ENCODE results near the gene PRR15. TPM values are rescaled to one million over a fixed set of nuclear protein-coding genes. Genes with fewer than 3 reads are reported as not detected.

The PRR15 gene
- total RNA-seq, 3 donors from 2014 or later: 104 to 356 (median 173) TPM

- intact Hi-C loops (cut with DNase I, micrococcal nuclease): no loop called here
- no peak for TF ChIP-seq CTCF (IDR thresholded peaks at IDR 0.05)
- Histone ChIP-seq H3K4me1 (ENCODE audit: low read depth) (no peaks in the 10 kb centered on the region), H3K36me3 (ENCODE audit: low read depth) (no peaks in the 10 kb centered on the region), H3K9me3 (no peaks in the 10 kb centered on the region), H3K4me3 (no peak overlapping the region)
- DNase-seq (peak in 1 of 3 donors; percentile 59), ATAC-seq (no peak)
Observed at GRCh38 chr7:29567174-29567573, 3.5 kb downstream of the PRR15 start.

- H3K36me3 ChIP-seq (ENCODE audit: low read depth): no peaks in the 10 kb centered on the region
- no peak for TF ChIP-seq CTCF (IDR thresholded peaks at IDR 0.05)
- H3K9me3 ChIP-seq: no peaks in the 10 kb centered on the region
- no peaks in the 10 kb centered on the region for H3K4me1 ChIP-seq (ENCODE audit: low read depth)
- H3K4me3 ChIP-seq: no peak overlapping the region
- DNase-seq (no peak), ATAC-seq (peak; percentile 22)
- intact Hi-C loops (cut with DNase I, micrococcal nuclease): no loop called here
Observed at GRCh38 chr7:29569648-29570047, 6.0 kb downstream of the PRR15 start.

GRCh38 chr7:29572558-29572957, 8.9 kb downstream of the PRR15 start:
- TF ChIP-seq CTCF (IDR thresholded peaks at IDR 0.05): no peak
- H3K9me3 ChIP-seq: peaks cover 5% of the 10 kb centered on the region
- DNase-seq (no peak), ATAC-seq (peak; percentile 52)
- H3K4me1 ChIP-seq (ENCODE audit: low read depth): no peaks in the 10 kb centered on the region
- H3K36me3 ChIP-seq (ENCODE audit: low read depth): no peaks in the 10 kb centered on the region
- H3K4me3 ChIP-seq: no peak overlapping the region
- intact Hi-C loops (cut with DNase I, micrococcal nuclease): no loop called here

GRCh38 chr7:29573567-29573966, 9.9 kb downstream of the PRR15 start:
- Histone ChIP-seq H3K36me3 (ENCODE audit: low read depth) (no peaks in the 10 kb centered on the region), H3K4me3 (no peak overlapping the region), H3K4me1 (ENCODE audit: low read depth) (no peaks in the 10 kb centered on the region), H3K9me3 (peaks cover 9% of the 10 kb centered on the region)
- ATAC-seq: no peak
- no peak for TF ChIP-seq CTCF (IDR thresholded peaks at IDR 0.05)
- no peak for DNase-seq
- intact Hi-C loops (cut with DNase I, micrococcal nuclease): no loop called here

GRCh38 chr7:29574659-29575058, 11.0 kb downstream of the PRR15 start:
- no peak overlapping the region for H3K4me3 ChIP-seq
- DNase-seq (no peak), ATAC-seq (no peak)
- no peak for TF ChIP-seq CTCF (IDR thresholded peaks at IDR 0.05)
- no peaks in the 10 kb centered on the region for H3K36me3 ChIP-seq (ENCODE audit: low read depth)
- intact Hi-C loops (cut with DNase I, micrococcal nuclease): no loop called here
- H3K9me3 ChIP-seq: peaks cover 9% of the 10 kb centered on the region
- H3K4me1 ChIP-seq (ENCODE audit: low read depth): no peaks in the 10 kb centered on the region

- intact Hi-C loops (cut with DNase I, micrococcal nuclease): no loop called here
- Histone ChIP-seq H3K4me3 (no peak overlapping the region), H3K9me3 (no peaks in the 10 kb centered on the region), H3K36me3 (ENCODE audit: low read depth) (no peaks in the 10 kb centered on the region), H3K4me1 (ENCODE audit: low read depth) (peaks cover 16% of the 10 kb centered on the region)
- ATAC-seq (peak; percentile 79), DNase-seq (peak in 1 of 3 donors; percentile 42)
- no peak for TF ChIP-seq CTCF (IDR thresholded peaks at IDR 0.05)
Observed at GRCh38 chr7:29587195-29587808, 23.7 kb downstream of the PRR15 start.
